ENCODE data around the gene TRNP1.

The TRNP1 gene

GRCh38 chr1:27031235-27032118, 38.0 kb downstream of the TRNP1 start:
- no peak for DNase-seq

GRCh38 chr1:27032119-27032461, 38.6 kb downstream of the TRNP1 start:
- DNase-seq = no peak

- DNase-seq = no peak
These were observed 39.7 kb downstream of the TRNP1 start for GRCh38 chr1:27033043-27033746.

GRCh38 chr1:27035344-27035743, 41.9 kb downstream of the TRNP1 start:
- DNase-seq = no peak

- no peak for DNase-seq
These were observed 43.2 kb downstream of the TRNP1 start for GRCh38 chr1:27036718-27037117.

- DNase-seq = no peak
These were observed 44.0 kb downstream of the TRNP1 start for GRCh38 chr1:27037518-27037917.

GRCh38 chr1:27038020-27038419, 44.5 kb downstream of the TRNP1 start:
- no peak for DNase-seq

- no peak for DNase-seq
These were observed 49.2 kb downstream of the TRNP1 start for GRCh38 chr1:27042670-27043069.

GRCh38 chr1:27044613-27045151, 51.2 kb downstream of the TRNP1 start:
- peak; percentile 92 for DNase-seq

GRCh38 chr1:27045973-27046558, 52.6 kb downstream of the TRNP1 start:
- peak; percentile 53 for DNase-seq

GRCh38 chr1:27047914-27048313, 54.4 kb downstream of the TRNP1 start:
- no peak for DNase-seq

GRCh38 chr1:27049100-27049499, 55.6 kb downstream of the TRNP1 start:
- no peak for DNase-seq

GRCh38 chr1:27049607-27050006, 56.1 kb downstream of the TRNP1 start:
- DNase-seq = no peak
